Mammary epithelial cell (primary cell): ENCODE results near the gene DIS3L2.

Experiments
- EZH2 ChIP-seq: IDR thresholded peaks from 2 replicates; pipeline ENCODE4 v1.6.1; 2012; ENCODE audit warnings: low read length, inconsistent platforms, borderline replicate concordance
- TF ChIP-seq, protein P1 (sequence below), 2 donors: IDR thresholded peaks in 1 of 2; conservative IDR thresholded peaks in 1 of 2; 2 replicates each; pipeline ENCODE4 v1.5.1; 2011 to 2012; ENCODE audit warnings: inconsistent platforms in 2 of 2, low read length in 2 of 2, mild to moderate bottlenecking in 2 of 2, control low read depth in 1 of 2, low read depth in 1 of 2; ENCODE audit not compliant: insufficient read depth in 1 of 2; ENCODE audit errors: extremely low read depth in 1 of 2

GRCh38 chr2:232377319-232377718, 415.8 kb downstream of the DIS3L2 start:
- TF ChIP-seq, protein P1, sequence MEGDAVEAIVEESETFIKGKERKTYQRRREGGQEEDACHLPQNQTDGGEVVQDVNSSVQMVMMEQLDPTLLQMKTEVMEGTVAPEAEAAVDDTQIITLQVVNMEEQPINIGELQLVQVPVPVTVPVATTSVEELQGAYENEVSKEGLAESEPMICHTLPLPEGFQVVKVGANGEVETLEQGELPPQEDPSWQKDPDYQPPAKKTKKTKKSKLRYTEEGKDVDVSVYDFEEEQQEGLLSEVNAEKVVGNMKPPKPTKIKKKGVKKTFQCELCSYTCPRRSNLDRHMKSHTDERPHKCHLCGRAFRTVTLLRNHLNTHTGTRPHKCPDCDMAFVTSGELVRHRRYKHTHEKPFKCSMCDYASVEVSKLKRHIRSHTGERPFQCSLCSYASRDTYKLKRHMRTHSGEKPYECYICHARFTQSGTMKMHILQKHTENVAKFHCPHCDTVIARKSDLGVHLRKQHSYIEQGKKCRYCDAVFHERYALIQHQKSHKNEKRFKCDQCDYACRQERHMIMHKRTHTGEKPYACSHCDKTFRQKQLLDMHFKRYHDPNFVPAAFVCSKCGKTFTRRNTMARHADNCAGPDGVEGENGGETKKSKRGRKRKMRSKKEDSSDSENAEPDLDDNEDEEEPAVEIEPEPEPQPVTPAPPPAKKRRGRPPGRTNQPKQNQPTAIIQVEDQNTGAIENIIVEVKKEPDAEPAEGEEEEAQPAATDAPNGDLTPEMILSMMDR (conservative IDR thresholded peaks at IDR 0.05 in 1 of 2, IDR thresholded peaks at IDR 0.05 in 1 of 2; ENCODE audit: extremely low read depth in 1 of 2, insufficient read depth in 1 of 2, low read depth in 1 of 2, low read length in 2 of 2), result no peak
- TF ChIP-seq EZH2, result no peak
